Endometrial microvascular endothelial cells (primary cell): ENCODE measurements around the gene PDLIM1. TPM values are rescaled to one million over a fixed set of nuclear protein-coding genes. Genes with fewer than 3 reads are reported as not detected.

Experiments used
- in situ Hi-C: cut with HindIII; loops from 2 replicates; pipeline ENCODE4 v1.10.0; 2017; ENCODE audit warnings: low sequenced_read_pairs, low pct_unique_long_range_greater_than_20kb; ENCODE audit errors: inconsistent ontology term
- total RNA-seq: library from RNA; depleted of rRNA; stranded (reverse); fragments of >200 nt; gene quantifications from one replicate; pipeline ENCODE4 v1.2.3, GENCODE V29; 2015; ENCODE audit errors: inconsistent ontology term

The PDLIM1 gene
- total RNA-seq, 1 donor from 2014 or later = 162 TPM

GRCh38 chr10:95321554-95322301 lies 30.9 kb upstream of the PDLIM1 start:
- in situ Hi-C loops = no loop called here

- in situ Hi-C loops = no loop called here
Measured at GRCh38 chr10:95319239-95319638, 28.4 kb upstream of the PDLIM1 start.

GRCh38 chr10:95315509-95315908 lies 24.7 kb upstream of the PDLIM1 start:
- in situ Hi-C loops = no loop called here

- in situ Hi-C loops = no loop called here
Measured at GRCh38 chr10:95314192-95314918, 23.6 kb upstream of the PDLIM1 start.

GRCh38 chr10:95312986-95313495 lies 22.2 kb upstream of the PDLIM1 start:
- in situ Hi-C loops = no loop called here

- in situ Hi-C loops = no loop called here
Measured at GRCh38 chr10:95312257-95312656, 21.5 kb upstream of the PDLIM1 start.

- in situ Hi-C loops = no loop called here
Measured at GRCh38 chr10:95309958-95310357, 19.2 kb upstream of the PDLIM1 start.

- in situ Hi-C loops = no loop called here
Measured at GRCh38 chr10:95308389-95309302, 17.8 kb upstream of the PDLIM1 start.

GRCh38 chr10:95306851-95307250 lies 16.0 kb upstream of the PDLIM1 start:
- in situ Hi-C loops = no loop called here

GRCh38 chr10:95306318-95306650 lies 15.5 kb upstream of the PDLIM1 start:
- in situ Hi-C loops = no loop called here

GRCh38 chr10:95305606-95306317 lies 15.0 kb upstream of the PDLIM1 start:
- in situ Hi-C loops = no loop called here

- in situ Hi-C loops = no loop called here
Measured at GRCh38 chr10:95304976-95305375, 14.2 kb upstream of the PDLIM1 start.

GRCh38 chr10:95304463-95304862 lies 13.7 kb upstream of the PDLIM1 start:
- in situ Hi-C loops = no loop called here

GRCh38 chr10:95303950-95304349 lies 13.1 kb upstream of the PDLIM1 start:
- in situ Hi-C loops = no loop called here

- in situ Hi-C loops = no loop called here
Measured at GRCh38 chr10:95303535-95303934, 12.7 kb upstream of the PDLIM1 start.

- in situ Hi-C loops = no loop called here
Measured at GRCh38 chr10:95300022-95300539, 9.3 kb upstream of the PDLIM1 start.

- in situ Hi-C loops = no loop called here
Measured at GRCh38 chr10:95297402-95297801, 6.6 kb upstream of the PDLIM1 start.

GRCh38 chr10:95296764-95297163 lies 6.0 kb upstream of the PDLIM1 start:
- in situ Hi-C loops = no loop called here
